ENCODE data around the gene ARHGAP24. TPM values are rescaled to one million over a fixed set of nuclear protein-coding genes. Genes with fewer than 3 reads are reported as not detected.

Gene ARHGAP24
- total and polyA plus RNA-seq, 3 donors from 2014 or later: 5.7 to 9.9 (median 9.4) TPM

- H3K27me3 ChIP-seq: no peaks in the 10 kb centered on the region
- no peak for DNase-seq
- H3K4me3 ChIP-seq: no peak overlapping the region
- TF ChIP-seq CTCF (IDR thresholded peaks at IDR 0.05): no peak
- no peak for TF ChIP-seq POLR2A (IDR thresholded peaks at IDR 0.05)
- no peaks in the 10 kb centered on the region for H3K4me1 ChIP-seq
- no peaks in the 10 kb centered on the region for H3K36me3 ChIP-seq (ENCODE audit: low read depth, missing control alignments)
- H3K27ac ChIP-seq: no peak overlapping the region
- intact Hi-C loops (cut with DNase I; ENCODE audit: low total_unique reads): no loop called here
- H3K9me3 ChIP-seq: no peaks in the 10 kb centered on the region
Observed at GRCh38 chr4:85792376-85793232, 317.7 kb downstream of the ARHGAP24 start.

- intact Hi-C loops (cut with DNase I; ENCODE audit: low total_unique reads): no loop called here
- H3K4me1 ChIP-seq: no peaks in the 10 kb centered on the region
- H3K27ac ChIP-seq: no peak overlapping the region
- no peaks in the 10 kb centered on the region for H3K9me3 ChIP-seq
- WGBS, 2 donors: 83 to 86% methylated on average over 3 of the region's 3 CpGs
- no peaks in the 10 kb centered on the region for H3K36me3 ChIP-seq (ENCODE audit: low read depth, missing control alignments)
- H3K4me3 ChIP-seq: no peak overlapping the region
- TF ChIP-seq POLR2A (IDR thresholded peaks at IDR 0.05) (no peak), CTCF (IDR thresholded peaks at IDR 0.05) (no peak)
- H3K27me3 ChIP-seq: no peaks in the 10 kb centered on the region
- DNase-seq: no peak
Observed at GRCh38 chr4:85793233-85793585, 318.3 kb downstream of the ARHGAP24 start.

GRCh38 chr4:85798012-85798770 lies 323.2 kb downstream of the ARHGAP24 start:
- no peak overlapping the region for H3K27ac ChIP-seq
- intact Hi-C loops (cut with DNase I; ENCODE audit: low total_unique reads): no loop called here
- no peak for TF ChIP-seq POLR2A (IDR thresholded peaks at IDR 0.05)
- TF ChIP-seq CTCF (IDR thresholded peaks at IDR 0.05): no peak
- H3K27me3 ChIP-seq: no peaks in the 10 kb centered on the region
- no peak for DNase-seq
- H3K9me3 ChIP-seq: no peaks in the 10 kb centered on the region
- H3K36me3 ChIP-seq (ENCODE audit: low read depth, missing control alignments): no peaks in the 10 kb centered on the region
- 78 to 86% methylated on average over 2 of the region's 2 CpGs for WGBS, 2 donors
- no peak overlapping the region for H3K4me3 ChIP-seq
- H3K4me1 ChIP-seq: no peaks in the 10 kb centered on the region

- Histone ChIP-seq H3K9me3 (no peaks in the 10 kb centered on the region), H3K27ac (no peak overlapping the region), H3K4me1 (no peaks in the 10 kb centered on the region), H3K27me3 (no peaks in the 10 kb centered on the region), H3K36me3 (ENCODE audit: low read depth, missing control alignments) (no peaks in the 10 kb centered on the region), H3K4me3 (no peak overlapping the region)
- TF ChIP-seq CTCF (IDR thresholded peaks at IDR 0.05): no peak
- no peak for TF ChIP-seq POLR2A (IDR thresholded peaks at IDR 0.05)
- WGBS, 2 donors: 71 to 74% methylated on average over 4 of the region's 4 CpGs
- DNase-seq: no peak
- intact Hi-C loops (cut with DNase I; ENCODE audit: low total_unique reads): no loop called here
Observed at GRCh38 chr4:85803856-85804255, 328.9 kb downstream of the ARHGAP24 start.
